ENCODE measurements around the gene MTCH2.

The MTCH2 gene

GRCh38 chr11:47589584-47589976 lies 52.8 kb downstream of the MTCH2 start:
- no peak for DNase-seq

- DNase-seq = no peak
Measured at GRCh38 chr11:47589118-47589517, 53.2 kb downstream of the MTCH2 start.

- no peak for DNase-seq
Measured at GRCh38 chr11:47587723-47588326, 54.5 kb downstream of the MTCH2 start.

- no peak for DNase-seq
Measured at GRCh38 chr11:47587039-47587716, 55.2 kb downstream of the MTCH2 start.

GRCh38 chr11:47586098-47586855 lies 56.1 kb downstream of the MTCH2 start, which contains the start of gene FAM180B:
TSS of gene FAM180B (plus strand) at chr11:47586678. CDS start at chr11:47586769, 91 bp downstream.
- no peak for DNase-seq

GRCh38 chr11:47583844-47584243 lies 58.5 kb downstream of the MTCH2 start:
- DNase-seq = no peak

- peak; percentile 69 to 93 (median 79) for DNase-seq
Measured at GRCh38 chr11:47578524-47579494, 63.5 kb downstream of the MTCH2 start, which contains the start of the genes KBTBD4 and NDUFS3. TSS of gene KBTBD4 (minus strand) at chr11:47578970. CDS start at chr11:47578951, 19 bp downstream. TSS of gene NDUFS3 (plus strand) at chr11:47579074. CDS start at chr11:47579092, 18 bp downstream.

- no peak for DNase-seq
Measured at GRCh38 chr11:47577460-47578041, 64.8 kb downstream of the MTCH2 start.

- no peak for DNase-seq
Measured at GRCh38 chr11:47573321-47573720, 69.0 kb downstream of the MTCH2 start.

- DNase-seq = no peak
Measured at GRCh38 chr11:47572715-47573255, 69.6 kb downstream of the MTCH2 start.

GRCh38 chr11:47571895-47572294 lies 70.5 kb downstream of the MTCH2 start:
- DNase-seq = no peak

GRCh38 chr11:47571357-47571729 lies 71.0 kb downstream of the MTCH2 start:
- DNase-seq = no peak

- DNase-seq = no peak
Measured at GRCh38 chr11:47570651-47571356, 71.6 kb downstream of the MTCH2 start.

GRCh38 chr11:47569646-47570045 lies 72.7 kb downstream of the MTCH2 start:
- DNase-seq = no peak

Measured in T-helper 2 cell (primary cell).